Tibial artery (tissue), 4 donors: ENCODE data around the gene HOOK2.

Source experiments
- DNase-seq, 2 donors: peaks; one replicate each; pipeline ENCODE4 v3.0.0-alpha.2; 2019
- H3K27ac ChIP-seq, 2 donors: fragments of 200-600 bp; sonication (generic) in 1 of 2; 1 replicate in 1 of 2; 2 replicates in 1 of 2; pipeline ENCODE4 v1.5.1; 2018 to 2019; ENCODE audit warnings: mild to moderate bottlenecking in 1 of 2
- H3K27me3 ChIP-seq, 2 donors: fragments of 200-600 bp; sonication (generic) in 1 of 2; one replicate each; pipeline versions ENCODE4 v1.5.1 to v1.6.0; 2016 to 2019
- H3K36me3 ChIP-seq, 3 donors: fragments of 200-600 bp; sonication (generic) in 2 of 3; one replicate each; pipeline ENCODE4 v1.5.1; 2016 to 2019; ENCODE audit warnings: mild to moderate bottlenecking in 2 of 3
- H3K4me1 ChIP-seq, 4 donors: fragments of 200-600 bp; sonication (generic) in 2 of 4; 1 replicate in 3 of 4; 2 replicates in 1 of 4; pipeline ENCODE4 v1.5.1; 2016 to 2019
- H3K4me3 ChIP-seq, 2 donors: fragments of 200-600 bp; sonication (generic) in 1 of 2; 1 replicate in 1 of 2; 2 replicates in 1 of 2; pipeline ENCODE4 v1.5.1; 2018 to 2019; ENCODE audit warnings: mild to moderate bottlenecking in 2 of 2
- H3K9me3 ChIP-seq, 3 donors: fragments of 200-600 bp; sonication (generic) in 1 of 3; one replicate each; pipeline ENCODE4 v1.5.1; 2016 to 2019
- CTCF ChIP-seq, 2 experiments: fragments of 200-600 bp in 1 of 2; fragments of 450-650 bp in 1 of 2; IDR thresholded peaks; one replicate each; pipeline ENCODE4 v1.5.1; 2017 to 2019; ENCODE audit warnings: antibody characterized with exemption in 2 of 2, mild to moderate bottlenecking in 1 of 2, moderate library complexity in 1 of 2
- intact Hi-C: fragments of 100-400 bp; cut with DNase I; formaldehyde crosslinking; loops from one replicate; pipeline ENCODE4 v1.15.0; 2023; ENCODE audit warnings: low total_unique reads

The HOOK2 gene

GRCh38 chr19:12791345-12792050 lies 16.1 kb upstream of the HOOK2 start, which contains the start of gene JUNB:
Gene JUNB (plus strand): TSS chr19:12791486. CDS start chr19:12791772, 286 bp downstream.
- Histone ChIP-seq H3K4me3 (peak within 1 kb of the TSS; percentile 86 to 96), H3K36me3 (peaks cover 0 to 13% (median 9%) of the 10 kb centered on the region in 3 donors), H3K9me3 (no peaks in the 10 kb centered on the region), H3K27me3 (no peaks in the 10 kb centered on the region), H3K4me1 (peaks cover 0 to 58% (median 48%) of the 10 kb centered on the region in 4 donors), H3K27ac (peak within 1 kb of the TSS; percentile 98 to 99)
- TF ChIP-seq CTCF (IDR thresholded peaks at IDR 0.05): peak in 1 of 2 experiments; percentile 26
- peak; percentile 95 to 99 for DNase-seq
- intact Hi-C loops: loop anchor here (2.0 to 10.0 kb wide), 2 partner anchors 13 to 1053 kb away; no protein-coding TSS in a partner anchor

- Histone ChIP-seq H3K36me3 (peaks cover 0 to 13% (median 9%) of the 10 kb centered on the region in 3 donors), H3K9me3 (no peaks in the 10 kb centered on the region), H3K27me3 (no peaks in the 10 kb centered on the region), H3K4me1 (peaks cover 0 to 58% (median 48%) of the 10 kb centered on the region in 4 donors), H3K4me3 (peak overlapping the region; percentile 86 to 96), H3K27ac (peak overlapping the region; percentile 98 to 99)
- intact Hi-C loops: loop anchor here (10.0 kb wide), 1 partner anchor 1054 kb away; no protein-coding TSS in a partner anchor
- no peak for TF ChIP-seq CTCF (IDR thresholded peaks at IDR 0.05)
- DNase-seq: no peak
Observed at GRCh38 chr19:12790628-12791344, 15.4 kb upstream of the HOOK2 start.

GRCh38 chr19:12789904-12790619 lies 14.7 kb upstream of the HOOK2 start:
- Histone ChIP-seq H3K36me3 (peaks cover 0 to 13% (median 9%) of the 10 kb centered on the region in 3 donors), H3K9me3 (no peaks in the 10 kb centered on the region), H3K27ac (peak overlapping the region; percentile 98 to 99), H3K4me1 (peaks cover 0 to 62% (median 54%) of the 10 kb centered on the region in 4 donors), H3K4me3 (peak overlapping the region; percentile 86 to 96), H3K27me3 (no peaks in the 10 kb centered on the region)
- TF ChIP-seq CTCF (IDR thresholded peaks at IDR 0.05): no peak
- intact Hi-C loops: loop anchor here (10.0 kb wide), 1 partner anchor 1055 kb away; no protein-coding TSS in a partner anchor
- DNase-seq: peak; percentile 97 to 99

- Histone ChIP-seq H3K9me3 (no peaks in the 10 kb centered on the region), H3K36me3 (peaks cover 0 to 13% (median 9%) of the 10 kb centered on the region in 3 donors), H3K27ac (peak overlapping the region; percentile 98 to 99), H3K27me3 (no peaks in the 10 kb centered on the region), H3K4me3 (peak overlapping the region; percentile 86 to 96), H3K4me1 (peaks cover 0 to 63% (median 58%) of the 10 kb centered on the region in 4 donors)
- no peak for DNase-seq
- intact Hi-C loops: no loop called here
- TF ChIP-seq CTCF (IDR thresholded peaks at IDR 0.05): no peak
Observed at GRCh38 chr19:12789098-12789903, 13.9 kb upstream of the HOOK2 start.
